ENCODE results near the gene XYLT1. TPM values are rescaled to one million over a fixed set of nuclear protein-coding genes. Genes with fewer than 3 reads are reported as not detected.

Gene XYLT1
- total RNA-seq, 1 experiment from 2014 or later = 25.0 TPM

DNA sequence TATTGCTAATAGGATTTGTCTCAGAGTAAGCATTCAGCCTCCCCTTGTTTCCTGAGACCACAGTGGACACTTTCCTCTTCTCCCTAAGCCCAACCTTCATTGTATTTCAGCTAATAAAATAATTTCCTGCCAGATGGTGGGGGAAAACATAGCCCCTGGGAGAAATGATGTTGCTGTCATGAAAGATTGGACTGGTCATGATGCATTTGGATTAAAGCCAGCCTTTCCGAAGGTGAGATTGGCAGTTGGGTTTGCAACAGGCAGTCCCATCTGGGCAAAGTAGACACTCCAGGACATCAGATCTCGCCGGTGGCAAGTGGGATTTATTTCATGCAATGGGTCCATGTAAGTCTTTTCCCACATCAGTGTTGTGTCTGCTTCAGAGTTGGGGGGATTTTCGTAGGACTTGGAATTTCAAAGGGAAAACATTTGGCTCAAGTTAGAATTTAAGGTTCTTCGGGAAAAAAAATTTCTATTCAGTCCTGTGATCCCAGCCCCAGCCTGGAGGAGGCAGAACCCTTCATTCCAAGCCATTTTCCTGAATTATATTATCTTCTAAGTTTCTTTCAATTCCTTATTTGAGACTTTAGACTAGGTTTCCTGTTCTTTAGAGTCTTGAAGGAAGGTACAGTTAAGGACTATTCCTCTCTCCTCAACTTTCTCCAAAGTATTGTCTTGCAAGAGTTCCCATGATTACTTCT, 391.7 kb downstream of the XYLT1 start:
- TF ChIP-seq, protein P1, sequence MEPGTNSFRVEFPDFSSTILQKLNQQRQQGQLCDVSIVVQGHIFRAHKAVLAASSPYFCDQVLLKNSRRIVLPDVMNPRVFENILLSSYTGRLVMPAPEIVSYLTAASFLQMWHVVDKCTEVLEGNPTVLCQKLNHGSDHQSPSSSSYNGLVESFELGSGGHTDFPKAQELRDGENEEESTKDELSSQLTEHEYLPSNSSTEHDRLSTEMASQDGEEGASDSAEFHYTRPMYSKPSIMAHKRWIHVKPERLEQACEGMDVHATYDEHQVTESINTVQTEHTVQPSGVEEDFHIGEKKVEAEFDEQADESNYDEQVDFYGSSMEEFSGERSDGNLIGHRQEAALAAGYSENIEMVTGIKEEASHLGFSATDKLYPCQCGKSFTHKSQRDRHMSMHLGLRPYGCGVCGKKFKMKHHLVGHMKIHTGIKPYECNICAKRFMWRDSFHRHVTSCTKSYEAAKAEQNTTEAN (CRISPR knock-in tag; IDR thresholded peaks at IDR 0.05) = no peak
- TF ChIP-seq, protein P2, sequence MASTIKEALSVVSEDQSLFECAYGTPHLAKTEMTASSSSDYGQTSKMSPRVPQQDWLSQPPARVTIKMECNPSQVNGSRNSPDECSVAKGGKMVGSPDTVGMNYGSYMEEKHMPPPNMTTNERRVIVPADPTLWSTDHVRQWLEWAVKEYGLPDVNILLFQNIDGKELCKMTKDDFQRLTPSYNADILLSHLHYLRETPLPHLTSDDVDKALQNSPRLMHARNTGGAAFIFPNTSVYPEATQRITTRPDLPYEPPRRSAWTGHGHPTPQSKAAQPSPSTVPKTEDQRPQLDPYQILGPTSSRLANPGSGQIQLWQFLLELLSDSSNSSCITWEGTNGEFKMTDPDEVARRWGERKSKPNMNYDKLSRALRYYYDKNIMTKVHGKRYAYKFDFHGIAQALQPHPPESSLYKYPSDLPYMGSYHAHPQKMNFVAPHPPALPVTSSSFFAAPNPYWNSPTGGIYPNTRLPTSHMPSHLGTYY (CRISPR knock-in tag; IDR thresholded peaks at IDR 0.05) = no peak
- no peak for TF ChIP-seq SMAD4 (CRISPR knock-in tag; IDR thresholded peaks at IDR 0.05)
- no peak for TF ChIP-seq ELF4 (CRISPR knock-in tag; IDR thresholded peaks at IDR 0.05; ENCODE audit: low read depth)
- no peak for TF ChIP-seq MXD4 (CRISPR knock-in tag; IDR thresholded peaks at IDR 0.05; ENCODE audit: borderline replicate concordance)
- ChIA-PET CTCF (no interaction called here), POLR2A (no interaction called here)
- H3K4me1 Mint-ChIP-seq = peaks cover 53% of the 10 kb centered on the region
- DNase-seq (ENCODE audit: low spot score) (no peak), ATAC-seq (no peak)
- no peak overlapping the region for H3K27ac Mint-ChIP-seq
- peaks cover 12% of the 10 kb centered on the region for H3K36me3 Mint-ChIP-seq
- H3K27me3 Mint-ChIP-seq (ENCODE audit: low read depth) = peaks cover 10% of the 10 kb centered on the region
- peaks cover 25% of the 10 kb centered on the region for H3K9me3 Mint-ChIP-seq
- H3K4me3 Mint-ChIP-seq = 0 out of 2 replicates have a peak overlapping the region, but pooled peaks have one; percentile 0

DNA sequence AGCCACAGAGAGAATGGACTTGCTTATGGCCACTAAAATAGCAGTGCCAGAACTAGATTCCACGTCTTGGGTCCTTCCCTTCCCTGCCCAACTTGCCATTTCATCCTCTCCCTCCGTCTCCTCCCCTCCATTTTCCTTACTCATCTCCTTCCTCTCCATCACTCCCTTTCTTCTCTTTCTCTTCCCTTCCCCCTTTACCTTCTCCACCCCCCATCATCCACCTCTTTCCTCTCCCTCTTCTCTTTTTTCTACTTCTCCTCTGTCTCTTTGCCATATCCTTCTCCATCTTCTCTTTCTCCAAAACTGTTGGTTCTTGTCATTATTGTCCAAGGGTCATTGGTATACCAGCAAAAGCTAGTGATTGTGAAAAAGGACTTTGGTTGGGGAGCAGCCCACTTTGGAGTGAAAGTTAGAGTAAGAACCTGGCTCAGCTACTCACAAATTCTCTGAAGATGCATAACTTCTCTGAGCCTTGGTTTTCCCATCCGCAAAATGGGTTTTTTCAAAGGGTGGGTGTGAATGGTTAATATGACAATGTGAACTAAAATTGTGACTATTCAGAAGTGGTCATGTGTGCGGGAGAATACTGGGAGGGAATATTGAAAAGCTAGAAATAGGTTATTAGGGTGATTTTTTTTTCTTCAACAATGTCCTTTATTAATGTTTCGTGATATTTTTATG, 393.8 kb downstream of the XYLT1 start:
- Mint-ChIP-seq H3K4me1 (peaks cover 38% of the 10 kb centered on the region), H3K27me3 (ENCODE audit: low read depth) (peaks cover 10% of the 10 kb centered on the region), H3K9me3 (peaks cover 18% of the 10 kb centered on the region), H3K4me3 (no peak overlapping the region), H3K27ac (no peak overlapping the region), H3K36me3 (peaks cover 11% of the 10 kb centered on the region)
- ATAC-seq (no peak), DNase-seq (ENCODE audit: low spot score) (no peak)
- CTCF ChIA-PET = no interaction called here
- POLR2A ChIA-PET = no interaction called here
- TF ChIP-seq ATF1 (CRISPR knock-in tag; IDR thresholded peaks at IDR 0.05) (no peak), RELA (CRISPR knock-in tag; IDR thresholded peaks at IDR 0.05; ENCODE audit: borderline replicate concordance) (no peak), GRHL2 (CRISPR knock-in tag; IDR thresholded peaks at IDR 0.05; ENCODE audit: insufficient replicate concordance, severe bottlenecking) (no peak), ZNF423 (CRISPR knock-in tag; IDR thresholded peaks at IDR 0.05) (no peak)
- TF ChIP-seq, protein P3, sequence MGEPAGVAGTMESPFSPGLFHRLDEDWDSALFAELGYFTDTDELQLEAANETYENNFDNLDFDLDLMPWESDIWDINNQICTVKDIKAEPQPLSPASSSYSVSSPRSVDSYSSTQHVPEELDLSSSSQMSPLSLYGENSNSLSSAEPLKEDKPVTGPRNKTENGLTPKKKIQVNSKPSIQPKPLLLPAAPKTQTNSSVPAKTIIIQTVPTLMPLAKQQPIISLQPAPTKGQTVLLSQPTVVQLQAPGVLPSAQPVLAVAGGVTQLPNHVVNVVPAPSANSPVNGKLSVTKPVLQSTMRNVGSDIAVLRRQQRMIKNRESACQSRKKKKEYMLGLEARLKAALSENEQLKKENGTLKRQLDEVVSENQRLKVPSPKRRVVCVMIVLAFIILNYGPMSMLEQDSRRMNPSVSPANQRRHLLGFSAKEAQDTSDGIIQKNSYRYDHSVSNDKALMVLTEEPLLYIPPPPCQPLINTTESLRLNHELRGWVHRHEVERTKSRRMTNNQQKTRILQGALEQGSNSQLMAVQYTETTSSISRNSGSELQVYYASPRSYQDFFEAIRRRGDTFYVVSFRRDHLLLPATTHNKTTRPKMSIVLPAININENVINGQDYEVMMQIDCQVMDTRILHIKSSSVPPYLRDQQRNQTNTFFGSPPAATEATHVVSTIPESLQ (CRISPR knock-in tag; IDR thresholded peaks at IDR 0.05) = no peak
- TF ChIP-seq, protein P4, sequence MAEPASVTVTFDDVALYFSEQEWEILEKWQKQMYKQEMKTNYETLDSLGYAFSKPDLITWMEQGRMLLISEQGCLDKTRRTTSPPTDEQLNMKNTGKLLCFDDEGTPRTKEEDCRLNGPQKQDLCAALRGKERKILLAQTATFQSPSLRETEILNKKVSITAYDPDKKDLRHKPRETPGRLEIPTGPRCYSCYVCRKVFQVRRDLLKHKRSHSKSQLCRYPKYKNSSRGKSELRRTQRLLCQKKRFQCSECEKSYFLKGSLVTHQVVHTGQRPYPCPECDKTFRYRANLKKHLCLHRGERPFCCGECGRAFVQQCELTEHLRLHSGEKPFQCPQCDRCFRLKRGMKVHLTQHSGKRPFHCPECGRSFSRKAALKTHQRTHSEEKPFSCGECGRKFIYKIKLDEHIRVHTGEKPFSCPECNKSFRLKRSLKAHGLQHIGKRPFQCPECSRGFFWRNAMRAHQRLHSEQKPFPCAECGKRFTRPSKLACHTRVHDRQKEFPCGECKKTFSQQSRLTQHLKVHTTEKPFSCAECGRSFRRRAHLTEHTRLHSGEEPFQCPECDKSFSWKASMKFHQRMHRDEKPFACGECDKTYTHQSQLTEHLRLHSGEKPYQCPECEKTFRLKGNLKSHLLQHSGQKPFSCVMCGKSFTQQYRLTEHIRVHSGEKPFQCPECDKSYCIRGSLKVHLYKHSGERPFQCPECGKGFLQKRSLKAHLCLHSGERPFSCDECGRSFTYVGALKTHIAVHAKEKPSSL (CRISPR knock-in tag; conservative IDR thresholded peaks at IDR 0.05) = no peak
- TF ChIP-seq, protein P5, sequence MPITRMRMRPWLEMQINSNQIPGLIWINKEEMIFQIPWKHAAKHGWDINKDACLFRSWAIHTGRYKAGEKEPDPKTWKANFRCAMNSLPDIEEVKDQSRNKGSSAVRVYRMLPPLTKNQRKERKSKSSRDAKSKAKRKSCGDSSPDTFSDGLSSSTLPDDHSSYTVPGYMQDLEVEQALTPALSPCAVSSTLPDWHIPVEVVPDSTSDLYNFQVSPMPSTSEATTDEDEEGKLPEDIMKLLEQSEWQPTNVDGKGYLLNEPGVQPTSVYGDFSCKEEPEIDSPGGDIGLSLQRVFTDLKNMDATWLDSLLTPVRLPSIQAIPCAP (CRISPR knock-in tag; IDR thresholded peaks at IDR 0.05) = no peak
- TF ChIP-seq, protein P6, sequence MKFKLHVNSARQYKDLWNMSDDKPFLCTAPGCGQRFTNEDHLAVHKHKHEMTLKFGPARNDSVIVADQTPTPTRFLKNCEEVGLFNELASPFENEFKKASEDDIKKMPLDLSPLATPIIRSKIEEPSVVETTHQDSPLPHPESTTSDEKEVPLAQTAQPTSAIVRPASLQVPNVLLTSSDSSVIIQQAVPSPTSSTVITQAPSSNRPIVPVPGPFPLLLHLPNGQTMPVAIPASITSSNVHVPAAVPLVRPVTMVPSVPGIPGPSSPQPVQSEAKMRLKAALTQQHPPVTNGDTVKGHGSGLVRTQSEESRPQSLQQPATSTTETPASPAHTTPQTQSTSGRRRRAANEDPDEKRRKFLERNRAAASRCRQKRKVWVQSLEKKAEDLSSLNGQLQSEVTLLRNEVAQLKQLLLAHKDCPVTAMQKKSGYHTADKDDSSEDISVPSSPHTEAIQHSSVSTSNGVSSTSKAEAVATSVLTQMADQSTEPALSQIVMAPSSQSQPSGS (CRISPR knock-in tag; IDR thresholded peaks at IDR 0.05; ENCODE audit: borderline replicate concordance, low read depth) = no peak
